Umbilical cord (tissue), 2 donors: ENCODE results near the gene CHM. TPM values are rescaled to one million over a fixed set of nuclear protein-coding genes. Genes with fewer than 3 reads are reported as not detected.
"Not testable (repeated sequence)": the region's sequence is repeated elsewhere in the genome, so short reads cannot be mapped to it uniquely, and the experiment has no call there.

ENCODE experiments used
- DNase-seq: peaks from one replicate; pipeline ENCODE4 v3.0.0-alpha.2; 2015; ENCODE audit warnings: low spot score
- total RNA-seq: library from RNA; depleted of rRNA; stranded (reverse); fragments of >200 nt; gene quantifications from one replicate; pipeline ENCODE4 v1.2.3, GENCODE V29; 2014; ENCODE audit warnings: low replicate concordance; ENCODE audit not compliant: insufficient read depth

The CHM gene
- total RNA-seq, 1 donor from 2014 or later, result 33.9 TPM

DNA sequence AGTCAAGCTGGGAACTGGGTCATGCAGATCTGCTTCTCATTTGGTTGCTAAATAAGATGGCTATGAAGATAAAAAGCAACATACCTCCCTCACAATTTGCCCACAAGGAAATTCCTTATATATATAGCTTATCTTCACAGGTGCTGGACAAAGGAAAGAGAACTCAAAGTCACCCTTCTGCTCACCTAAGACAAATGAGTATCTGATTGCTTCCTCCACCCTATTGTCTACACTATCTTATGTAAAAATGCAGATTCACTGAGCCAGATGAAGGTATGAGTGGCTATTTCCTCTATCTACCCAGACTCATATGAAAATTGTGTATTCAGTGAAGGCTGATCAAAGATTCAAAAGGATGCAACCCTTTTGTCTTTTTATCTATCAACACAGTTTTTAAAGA lies 50.8 kb downstream of the CHM start:
- no peak for DNase-seq

DNA sequence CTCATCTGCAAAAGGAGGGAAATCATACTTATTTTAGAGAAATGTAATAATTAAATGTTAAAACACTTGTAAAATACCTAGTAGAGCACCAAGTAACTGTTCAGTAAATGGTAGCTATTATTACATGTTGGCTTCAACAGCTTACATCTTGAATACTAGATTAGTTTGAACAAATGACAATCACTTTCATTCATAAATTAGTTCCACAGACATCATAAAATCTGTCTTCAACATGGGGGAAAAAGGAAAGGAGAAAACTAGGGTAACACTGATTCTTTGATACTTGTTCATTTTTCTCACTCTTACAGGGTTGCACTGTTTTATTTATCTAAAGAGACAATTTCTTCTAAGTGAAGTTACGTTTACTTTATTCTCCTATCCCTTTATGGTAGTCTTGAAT lies 51.7 kb downstream of the CHM start:
- no peak for DNase-seq

DNA sequence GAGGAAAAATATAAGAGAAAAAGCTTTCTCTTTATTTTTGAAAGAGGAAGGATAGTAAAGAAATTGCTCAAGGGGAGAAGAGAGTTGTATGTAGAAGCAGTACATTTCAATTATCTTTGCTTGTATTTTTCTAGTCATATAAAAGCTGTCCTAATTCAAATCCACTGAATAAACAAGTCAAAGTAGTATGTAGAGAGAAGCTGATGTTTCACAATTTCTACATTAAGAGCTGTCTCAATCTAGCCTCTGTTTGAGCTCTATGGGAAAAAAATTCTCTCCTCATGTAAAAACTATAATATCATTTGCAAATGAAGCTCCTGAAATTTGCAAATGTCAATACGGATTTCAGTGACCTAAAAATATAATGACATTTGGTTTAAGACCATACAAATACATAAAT lies 52.6 kb downstream of the CHM start:
- no peak for DNase-seq

DNA sequence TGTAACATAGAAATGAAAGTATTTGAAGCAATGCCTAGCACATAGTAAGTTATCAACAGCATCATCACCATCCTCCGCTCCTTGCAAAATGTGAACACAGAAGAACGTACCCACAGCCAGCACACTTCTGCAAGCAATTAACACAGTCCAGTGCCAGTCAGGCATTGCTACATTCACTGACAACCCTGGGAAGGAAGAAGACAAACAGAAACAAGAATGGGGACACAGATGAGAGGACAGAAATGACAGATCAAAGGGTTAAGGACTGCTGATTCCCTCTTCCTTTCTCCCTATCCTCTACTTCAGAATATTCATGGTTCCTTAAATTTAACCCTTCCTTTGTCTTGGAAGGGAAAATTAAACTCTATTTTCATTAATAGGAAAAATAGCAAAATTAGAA lies 53.1 kb downstream of the CHM start:
- no peak for DNase-seq

DNA sequence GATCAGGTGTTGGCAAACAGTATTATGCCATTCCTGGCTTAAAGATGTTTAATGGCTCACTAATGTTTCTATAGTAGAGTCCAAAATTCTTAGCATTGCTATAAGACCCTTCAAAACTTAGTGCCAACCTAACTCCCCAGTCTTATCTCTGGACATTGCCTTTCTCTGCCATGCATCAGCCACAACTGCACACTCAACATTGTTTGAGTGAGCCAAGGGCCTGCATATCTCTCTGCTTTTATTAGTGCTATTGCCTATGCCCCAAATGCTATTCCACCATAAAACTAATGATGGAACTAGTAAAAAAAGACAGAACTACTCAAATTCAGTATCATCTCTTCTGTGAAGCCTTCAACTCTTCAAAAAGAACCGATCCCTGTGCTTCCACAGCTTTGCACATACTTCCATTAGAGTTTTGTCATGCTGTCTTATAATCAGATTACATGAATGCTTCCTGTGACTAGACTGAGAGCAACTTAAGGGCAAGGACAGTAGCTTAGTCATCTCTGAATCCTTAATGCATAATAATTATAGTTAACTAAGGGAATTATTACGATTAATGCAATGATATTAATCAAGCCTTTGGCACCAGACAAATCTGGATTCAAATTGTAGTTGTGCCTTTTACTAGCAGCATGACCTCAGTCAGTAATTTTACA lies 53.7 kb downstream of the CHM start:
- no peak for DNase-seq

DNA sequence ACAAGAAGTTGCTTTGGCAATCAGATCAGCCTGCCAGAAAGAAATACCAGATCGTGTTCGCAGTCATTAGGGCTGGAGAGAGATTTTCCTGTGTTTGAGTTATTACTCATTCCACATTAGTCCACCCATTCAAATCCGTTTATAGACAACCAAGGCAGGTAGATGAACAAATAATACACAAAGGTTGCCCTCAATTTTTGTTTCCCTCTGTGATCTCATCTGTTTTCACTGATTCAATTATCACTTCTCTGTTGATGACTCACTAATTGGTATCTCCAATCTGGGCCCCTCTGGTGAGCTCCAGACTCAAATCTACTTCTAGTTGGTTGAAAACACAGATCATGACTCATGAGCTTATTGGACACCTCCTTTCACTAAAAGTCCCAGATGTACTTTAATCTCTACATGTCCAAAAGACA lies 54.5 kb downstream of the CHM start:
- DNase-seq, result peak; percentile 3

DNA sequence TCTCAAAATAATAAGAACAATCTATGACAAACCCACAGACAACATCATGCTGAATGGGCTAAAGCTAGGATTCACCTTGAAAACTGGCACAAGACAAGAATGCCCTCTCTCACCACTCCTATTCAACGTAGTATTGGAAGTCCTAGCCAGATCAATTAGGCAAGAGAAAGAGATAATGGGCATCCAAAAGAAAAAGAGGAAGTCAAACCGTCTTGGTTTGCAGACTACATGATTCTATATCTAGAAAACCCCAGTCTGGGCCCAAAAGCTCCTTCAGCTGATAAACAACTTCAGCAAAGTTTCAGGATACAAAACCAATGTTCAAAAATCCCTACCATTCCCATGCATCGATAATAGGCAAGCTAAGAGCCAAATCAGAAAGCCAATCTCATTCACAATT lies 59.0 kb downstream of the CHM start:
- no peak for DNase-seq

DNA sequence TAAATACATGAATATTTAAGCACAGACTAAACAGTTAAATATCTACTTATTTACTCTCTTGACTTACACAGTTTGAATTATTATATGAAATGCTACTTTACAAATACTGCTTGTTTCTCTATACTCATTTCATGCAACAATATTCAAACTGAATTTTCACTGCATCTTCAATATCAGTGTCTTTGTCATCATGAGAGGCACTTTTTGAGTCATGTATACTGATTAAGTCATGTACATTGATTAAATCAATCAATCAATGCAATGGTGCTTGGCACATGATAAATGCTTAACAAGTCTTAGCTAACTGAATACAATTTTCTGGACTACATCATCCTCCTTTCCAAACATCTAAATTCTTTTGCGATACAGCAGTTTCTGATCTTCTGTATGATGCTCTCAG lies 67.1 kb downstream of the CHM start:
- DNase-seq, result no peak

DNA sequence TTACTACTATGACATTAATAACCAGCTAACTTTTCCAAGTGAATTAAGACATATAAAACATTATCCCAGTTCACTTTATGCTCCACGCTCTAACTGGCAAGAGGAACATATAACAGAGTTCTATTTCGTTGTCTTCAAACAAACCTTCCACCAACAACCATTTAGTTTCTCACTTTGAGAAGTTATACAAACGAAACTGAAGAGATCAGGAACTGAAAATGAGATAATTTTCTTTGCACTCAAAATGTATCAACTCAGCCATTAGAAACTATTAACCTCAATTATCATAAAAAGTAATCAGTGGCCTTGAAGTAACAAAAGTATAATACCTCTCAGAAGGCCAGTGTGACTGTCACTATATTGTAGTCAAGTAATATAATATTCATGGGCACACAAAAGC lies 70.1 kb downstream of the CHM start:
- DNase-seq, result no peak

DNA sequence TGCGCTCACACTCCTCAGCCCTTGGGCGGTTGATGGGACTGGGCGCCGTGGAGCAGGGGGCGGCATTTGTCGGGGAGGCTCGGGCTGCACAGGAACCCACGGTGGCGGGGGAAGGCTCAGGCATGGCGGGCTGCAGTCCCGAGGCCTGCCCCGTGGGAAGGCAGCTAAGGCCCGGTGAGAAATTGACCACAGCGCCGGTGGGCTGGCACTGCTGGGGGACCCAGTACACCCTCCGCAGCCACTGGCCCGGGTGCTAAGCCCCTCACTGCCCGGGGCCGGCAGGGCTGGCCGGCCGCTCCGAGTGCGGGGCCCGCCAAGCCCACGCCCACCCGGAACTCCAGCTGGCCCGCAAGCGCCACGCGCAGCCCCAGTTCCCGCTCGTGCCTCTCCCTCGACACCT lies 75.0 kb downstream of the CHM start:
- not testable (repeated sequence) for DNase-seq

DNA sequence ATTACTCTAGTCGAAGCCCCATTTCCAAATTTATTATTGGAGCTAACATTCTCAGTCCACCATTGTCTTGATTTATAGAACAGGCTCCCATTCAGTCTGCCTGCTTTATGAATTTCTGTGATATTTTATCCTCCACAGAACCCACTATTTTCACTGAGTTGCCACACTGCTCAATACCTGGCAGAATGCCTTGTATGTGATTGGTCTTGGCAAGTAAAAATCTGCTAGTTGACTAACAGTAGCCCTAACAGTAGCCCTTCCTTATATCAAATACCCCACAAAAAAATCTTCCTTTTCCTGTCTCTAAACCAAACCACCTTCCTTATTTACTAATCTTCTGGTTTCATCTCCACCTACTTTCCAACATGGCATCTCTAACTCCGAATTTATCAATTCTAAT lies 82.6 kb downstream of the CHM start:
- DNase-seq, result no peak

DNA sequence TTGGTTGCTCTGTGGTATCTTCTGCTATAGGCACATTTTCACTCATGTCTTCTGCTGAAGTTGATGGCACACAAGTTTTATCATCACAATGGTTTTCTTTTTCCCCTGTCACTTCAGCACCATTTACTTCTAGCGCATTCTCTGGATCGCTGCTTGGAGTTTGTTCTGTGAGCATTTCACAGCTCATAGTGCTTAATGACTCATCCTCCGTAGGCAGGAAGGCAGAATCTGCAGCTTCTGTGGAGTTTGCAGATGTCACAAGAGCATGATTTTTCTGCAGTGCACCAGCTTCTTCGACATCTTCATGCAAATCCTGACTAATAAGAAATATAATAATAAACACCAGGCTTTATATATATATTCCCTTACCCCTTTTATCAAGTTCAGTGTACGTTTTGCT lies 83.6 kb downstream of the CHM start:
- peak; percentile 41 for DNase-seq

DNA sequence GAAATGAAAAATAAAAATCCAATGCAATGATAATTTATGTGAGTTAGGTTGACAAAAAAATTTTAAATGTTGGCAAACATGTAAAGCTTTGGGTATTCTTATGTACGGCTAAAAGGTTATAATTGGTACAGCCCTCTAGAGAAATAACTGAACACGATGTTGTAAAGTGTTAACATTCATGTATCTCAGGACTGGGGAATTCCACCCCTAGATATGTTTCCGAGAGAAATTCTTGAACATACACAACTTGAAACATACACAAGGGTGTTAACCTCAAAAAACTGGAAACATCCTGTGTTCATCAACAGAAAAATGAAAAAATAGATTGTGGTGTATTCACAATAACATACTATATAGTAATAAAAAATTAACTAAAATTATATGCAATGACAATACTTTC lies 91.8 kb downstream of the CHM start:
- DNase-seq, result no peak

DNA sequence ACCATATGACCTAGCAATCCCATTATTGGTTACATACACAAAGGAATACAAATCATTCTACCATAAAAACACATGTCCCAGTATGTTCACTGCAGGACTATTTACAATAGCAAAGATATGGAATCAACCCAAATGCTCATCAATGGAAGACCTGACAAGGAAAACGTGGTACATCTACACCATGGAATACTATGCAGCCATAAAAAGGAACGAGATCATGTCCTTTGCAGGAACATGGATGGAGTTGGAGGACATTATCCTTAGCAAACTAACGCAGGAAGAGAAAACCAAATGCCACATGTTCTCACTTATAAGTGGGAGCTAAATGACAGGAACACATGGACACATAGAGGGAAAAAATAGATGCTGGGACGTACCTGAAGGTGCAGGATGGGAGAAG lies 102.6 kb downstream of the CHM start:
- DNase-seq, result not testable (repeated sequence)

DNA sequence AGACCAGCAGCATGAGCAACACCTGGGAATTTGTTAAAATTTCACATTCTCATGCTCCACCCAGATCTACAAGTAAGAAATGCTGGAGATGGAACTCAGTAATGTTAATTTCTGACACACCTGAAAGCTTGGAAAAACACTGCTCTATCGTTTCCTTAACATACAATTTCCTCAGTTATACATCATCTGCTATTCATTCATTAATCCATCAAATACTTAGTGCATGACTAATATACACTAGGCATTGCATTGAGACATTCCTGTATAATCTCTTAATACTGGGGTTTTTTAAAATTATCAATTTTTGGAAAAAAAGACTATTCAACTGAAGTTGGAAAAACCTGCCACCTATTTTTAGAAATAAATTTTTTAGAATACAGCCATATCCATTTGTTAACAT lies 106.1 kb downstream of the CHM start:
- no peak for DNase-seq

DNA sequence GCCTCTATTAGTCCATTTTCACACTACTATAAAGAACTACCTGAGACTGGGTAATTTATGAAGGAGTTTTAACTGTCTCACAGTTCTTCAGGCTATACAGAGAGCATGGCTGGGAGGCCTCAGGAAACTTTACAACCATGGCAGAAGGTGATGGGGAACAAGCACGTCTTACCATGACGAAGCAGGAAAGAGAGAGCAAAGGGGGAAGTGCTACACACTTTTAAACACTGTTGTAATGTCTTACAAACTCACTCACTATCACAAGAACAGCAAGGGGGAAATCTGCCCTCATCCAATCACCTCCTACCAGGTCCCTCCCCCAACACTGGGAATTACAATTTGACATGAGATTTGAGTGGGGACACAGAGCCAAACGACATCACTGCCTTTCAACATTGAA lies 107.4 kb downstream of the CHM start:
- not testable (repeated sequence) for DNase-seq

DNA sequence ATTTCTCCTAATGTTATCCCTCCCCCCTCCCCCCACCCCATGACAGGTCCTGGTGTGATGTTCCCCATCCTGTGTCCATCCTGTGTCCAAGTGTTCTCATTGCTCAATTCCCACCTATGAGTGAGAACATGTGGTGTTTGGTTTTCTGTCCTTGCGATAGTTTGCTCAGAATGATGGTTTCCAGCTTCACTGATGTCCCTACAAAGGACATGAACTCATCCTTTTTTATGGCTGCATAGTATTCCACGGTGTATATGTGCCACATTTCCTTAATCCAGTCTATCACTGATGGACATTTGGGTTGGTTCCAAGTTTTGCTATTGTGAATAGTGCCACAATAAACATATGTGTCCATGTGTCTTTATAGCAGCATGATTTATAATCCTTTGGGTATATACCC lies 113.0 kb downstream of the CHM start:
- not testable (repeated sequence) for DNase-seq

DNA sequence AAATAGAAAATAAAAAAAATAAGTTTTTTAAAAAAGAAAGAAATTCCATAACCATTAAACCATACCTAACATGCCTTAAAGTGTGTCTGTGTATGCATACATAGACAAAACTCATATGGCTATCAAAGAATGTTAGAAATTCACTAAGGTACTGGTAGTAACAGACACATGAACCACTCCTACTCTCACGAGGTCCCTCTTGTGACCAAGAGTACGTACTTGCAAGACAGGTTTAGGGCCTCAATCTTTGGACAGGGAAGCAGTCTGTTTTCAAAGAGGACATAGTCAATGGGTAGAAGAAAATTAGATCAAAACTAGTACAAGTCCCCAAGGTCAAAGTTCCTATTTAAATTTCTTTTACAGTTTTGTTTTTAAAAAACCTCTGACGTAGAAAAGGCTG lies 117.3 kb downstream of the CHM start:
- DNase-seq, result no peak

DNA sequence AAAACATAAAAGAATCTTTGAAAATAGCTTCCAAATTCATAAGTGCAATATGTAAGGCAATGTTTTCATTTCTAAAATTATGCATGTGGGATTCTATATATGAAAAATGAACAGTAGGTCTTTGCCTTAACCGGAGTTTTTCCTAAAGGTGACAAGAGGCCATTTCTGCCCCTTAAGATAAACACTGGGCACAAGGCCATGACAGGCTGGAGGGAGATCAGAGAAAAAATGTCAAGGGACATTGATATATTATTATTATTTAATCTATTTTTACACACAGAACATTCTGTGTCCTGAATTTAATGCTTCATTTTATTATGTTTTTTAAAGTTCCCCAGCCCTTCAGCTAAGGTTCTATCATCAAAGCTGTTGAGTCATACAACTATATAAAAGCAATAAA lies 118.8 kb downstream of the CHM start:
- peak; percentile 2 for DNase-seq

DNA sequence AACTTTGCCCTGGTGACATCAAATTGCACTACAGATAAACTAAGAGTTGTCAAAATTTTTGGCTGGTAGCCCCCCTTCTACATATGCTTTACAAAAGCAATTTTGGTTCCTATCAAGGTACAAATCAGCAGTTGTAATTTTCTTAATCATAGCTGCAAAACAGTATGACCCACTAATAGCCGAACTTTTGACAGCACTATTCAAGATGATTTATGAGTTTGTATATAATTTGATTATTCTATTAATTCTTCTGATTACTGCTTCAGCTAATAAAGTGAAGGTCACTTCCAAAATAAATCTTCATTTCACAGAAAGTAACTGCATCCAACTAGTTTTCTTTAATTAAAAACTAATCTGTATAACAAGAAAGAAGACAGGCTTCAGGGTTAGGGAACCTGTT lies 119.6 kb downstream of the CHM start:
- DNase-seq, result no peak

DNA sequence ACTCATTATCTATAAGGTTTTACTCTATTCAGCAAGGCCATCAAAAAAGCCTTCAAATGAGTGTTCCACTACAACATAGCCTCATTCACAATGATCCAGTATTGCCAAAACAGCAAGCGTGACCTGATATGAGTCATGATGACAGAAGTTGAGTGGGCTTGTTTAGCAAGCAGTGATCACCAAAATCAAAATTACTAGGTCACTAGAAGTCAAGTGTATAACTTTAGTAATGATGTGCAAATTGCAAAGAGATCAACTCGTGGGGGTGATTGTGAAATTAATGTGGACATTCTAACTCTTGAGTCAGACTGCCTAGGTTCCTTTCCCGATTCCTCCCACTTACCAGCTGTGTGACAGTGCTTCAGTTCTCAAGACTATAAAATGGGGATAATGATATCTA lies 124.5 kb downstream of the CHM start:
- DNase-seq, result no peak

DNA sequence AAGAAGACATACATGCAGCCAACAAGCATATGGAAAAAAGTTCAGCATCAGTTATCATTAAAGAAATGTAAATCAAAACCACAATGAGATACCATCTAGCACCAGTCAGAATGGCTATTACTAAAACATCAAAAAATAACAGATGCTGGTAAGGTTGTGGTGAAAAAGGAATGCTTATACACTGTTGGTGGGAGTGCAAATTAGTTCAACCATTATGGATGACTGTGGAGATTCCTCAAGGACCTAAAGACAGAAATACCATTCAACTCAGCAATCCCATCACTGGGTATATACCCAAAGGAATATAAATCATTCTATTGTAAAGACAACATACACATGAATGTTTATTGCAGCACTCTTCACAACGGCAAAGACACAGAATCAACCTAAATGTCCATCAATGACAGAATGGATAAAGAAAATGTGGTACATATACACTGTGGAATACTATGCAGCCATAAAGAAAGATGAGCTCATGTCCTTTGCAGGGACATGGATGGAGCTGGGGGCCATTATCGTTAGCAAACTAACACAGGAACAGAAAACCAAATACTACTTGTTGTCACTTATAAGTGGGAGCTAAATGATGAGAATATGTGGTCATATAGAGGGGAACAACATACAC lies 130.6 kb downstream of the CHM start:
- DNase-seq, result not testable (repeated sequence)

DNA sequence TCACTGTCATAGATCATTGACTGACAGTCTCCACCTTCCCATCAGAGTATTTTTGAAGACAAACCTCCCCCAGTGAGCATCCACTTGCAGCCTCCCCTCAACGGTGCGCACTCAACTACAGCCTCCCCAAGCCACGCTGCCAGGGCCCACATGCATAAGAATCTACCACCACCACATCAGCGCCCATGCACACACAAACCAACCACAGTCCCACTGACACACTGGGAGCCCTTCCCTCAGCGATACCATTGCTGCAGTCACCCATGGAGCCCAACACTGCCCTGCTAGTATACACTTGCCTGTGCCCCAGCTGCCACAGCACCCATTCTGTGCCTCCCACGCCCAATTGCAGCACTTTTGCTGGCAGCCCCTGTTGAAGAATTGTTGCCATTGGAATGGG lies 132.9 kb downstream of the CHM start:
- DNase-seq, result no peak

DNA sequence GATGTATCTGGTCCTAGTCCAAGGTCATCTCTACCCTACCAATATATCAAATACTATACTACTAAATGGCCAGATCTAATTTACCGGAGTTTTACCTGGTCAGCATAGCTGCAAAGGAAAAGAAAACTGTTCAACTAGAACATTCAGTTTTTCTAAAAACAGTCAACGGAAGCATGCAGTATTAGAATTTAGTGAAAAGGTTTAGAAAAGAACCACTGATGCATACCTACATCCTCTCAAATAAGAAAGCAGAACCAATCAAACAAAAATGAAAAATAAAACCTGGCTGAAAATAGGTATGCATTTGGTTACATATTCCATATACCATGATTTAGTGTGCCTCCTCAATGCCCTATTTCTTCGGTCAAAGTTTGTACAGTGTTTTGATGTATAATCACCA lies 140.0 kb downstream of the CHM start:
- DNase-seq, result no peak
